Natural killer cell (primary cell): ENCODE measurements around the gene SLC43A3. TPM values are rescaled to one million over a fixed set of nuclear protein-coding genes. Genes with fewer than 3 reads are reported as not detected.

Source experiments
- ATAC-seq, 3 donors: fragments of 150-1000 bp in 2 of 3; fragments of 200-7000 bp in 1 of 3; cut with Tn5 transposase; 1 replicate in 1 of 3; 2 replicates in 2 of 3; pipeline ENCODE4 v1.10.0; 2021; ENCODE audit warnings: mild to moderate bottlenecking in 2 of 3, moderate library complexity in 2 of 3
- DNase-seq, 2 donors: peaks; one replicate each; pipeline versions ENCODE4 v3.0.0 to v3.0.0-alpha.2; 2013 to 2021; ENCODE audit warnings: mixed read lengths in 1 of 2
- H3K27ac ChIP-seq: one replicate; pipeline ENCODE4 v1.5.1; 2013; ENCODE audit warnings: mild to moderate bottlenecking, low read length
- H3K27me3 ChIP-seq: one replicate; pipeline ENCODE4 v1.6.1; 2013; ENCODE audit warnings: low read length; ENCODE audit not compliant: control insufficient read depth, insufficient read depth
- H3K36me3 ChIP-seq: one replicate; pipeline ENCODE4 v1.6.1; 2013; ENCODE audit warnings: low read length; ENCODE audit not compliant: control insufficient read depth, insufficient read depth
- H3K4me1 ChIP-seq: one replicate; pipeline ENCODE4 v1.6.1; 2013; ENCODE audit warnings: low read length; ENCODE audit not compliant: control insufficient read depth, insufficient read depth
- H3K4me3 ChIP-seq: one replicate; pipeline ENCODE4 v1.5.1; 2013; ENCODE audit warnings: low read length
- H3K9me3 ChIP-seq: one replicate; pipeline ENCODE4 v1.6.1; 2013; ENCODE audit warnings: low read length; ENCODE audit not compliant: control insufficient read depth, insufficient read depth
- H3K27ac Mint-ChIP-seq, 2 donors: one replicate each; pipeline ENCODE4 v1.8.0; 2022; ENCODE audit warnings: mild to moderate bottlenecking in 2 of 2, mixed read lengths in 2 of 2, moderate library complexity in 1 of 2
- H3K27me3 Mint-ChIP-seq, 2 donors: one replicate each; pipeline ENCODE4 v1.8.0; 2022; ENCODE audit warnings: low read depth in 2 of 2, mixed read lengths in 2 of 2
- H3K36me3 Mint-ChIP-seq: one replicate; pipeline ENCODE4 v1.8.0; 2022; ENCODE audit warnings: mixed read lengths
- H3K4me1 Mint-ChIP-seq, 2 donors: one replicate each; pipeline ENCODE4 v1.8.0; 2022; ENCODE audit warnings: mixed read lengths in 2 of 2
- H3K4me3 Mint-ChIP-seq: one replicate; pipeline ENCODE4 v1.8.0; 2022; ENCODE audit warnings: mild to moderate bottlenecking, moderate library complexity, mixed read lengths
- H3K9me3 Mint-ChIP-seq, 2 donors: one replicate each; pipeline ENCODE4 v1.8.0; 2022; ENCODE audit warnings: mixed read lengths in 2 of 2
- WGBS: methylation state at CpG from one replicate; pipeline ENCODE4 v1.1.7; 2013; ENCODE audit warnings: missing lambda C conversion rate; ENCODE audit not compliant: insufficient coverage; 5-methylcytosine and 5-hydroxymethylcytosine counted together
- intact Hi-C: fragments of 100-400 bp; cut with micrococcal nuclease; formaldehyde crosslinking; loops from one replicate; pipeline ENCODE4 v1.14.2; 2022
- total RNA-seq, 4 donors: library from RNA; stranded (reverse); fragments of 120-200 nt in 1 of 4; gene quantifications; one replicate each; pipeline versions ENCODE4 v1.2.3 to v1.2.4, GENCODE V29; 2013 to 2022
- TF ChIP-seq, protein P1 (sequence below): fragments of 200-600 bp; IDR thresholded peaks from one replicate; pipeline ENCODE4 v1.8.0; 2022; ENCODE audit warnings: antibody characterized with exemption

Gene SLC43A3
- total RNA-seq, 3 donors from 2014 or later (not counting 1 experiment from before 2014, with no cell fraction given) = 17.0 to 22.2 (median 20.7) TPM

- Histone ChIP-seq H3K4me3 (no peak overlapping the region), H3K9me3 (no peaks in the 10 kb centered on the region), H3K4me1 (no peaks in the 10 kb centered on the region), H3K27me3 (no peaks in the 10 kb centered on the region), H3K36me3 (no peaks in the 10 kb centered on the region), H3K27ac (no peak overlapping the region)
- TF ChIP-seq, protein P1, sequence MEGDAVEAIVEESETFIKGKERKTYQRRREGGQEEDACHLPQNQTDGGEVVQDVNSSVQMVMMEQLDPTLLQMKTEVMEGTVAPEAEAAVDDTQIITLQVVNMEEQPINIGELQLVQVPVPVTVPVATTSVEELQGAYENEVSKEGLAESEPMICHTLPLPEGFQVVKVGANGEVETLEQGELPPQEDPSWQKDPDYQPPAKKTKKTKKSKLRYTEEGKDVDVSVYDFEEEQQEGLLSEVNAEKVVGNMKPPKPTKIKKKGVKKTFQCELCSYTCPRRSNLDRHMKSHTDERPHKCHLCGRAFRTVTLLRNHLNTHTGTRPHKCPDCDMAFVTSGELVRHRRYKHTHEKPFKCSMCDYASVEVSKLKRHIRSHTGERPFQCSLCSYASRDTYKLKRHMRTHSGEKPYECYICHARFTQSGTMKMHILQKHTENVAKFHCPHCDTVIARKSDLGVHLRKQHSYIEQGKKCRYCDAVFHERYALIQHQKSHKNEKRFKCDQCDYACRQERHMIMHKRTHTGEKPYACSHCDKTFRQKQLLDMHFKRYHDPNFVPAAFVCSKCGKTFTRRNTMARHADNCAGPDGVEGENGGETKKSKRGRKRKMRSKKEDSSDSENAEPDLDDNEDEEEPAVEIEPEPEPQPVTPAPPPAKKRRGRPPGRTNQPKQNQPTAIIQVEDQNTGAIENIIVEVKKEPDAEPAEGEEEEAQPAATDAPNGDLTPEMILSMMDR = no peak
- WGBS = 63% methylated on average over 18 of the region's 19 CpGs
- ATAC-seq (no peak), DNase-seq (no peak)
- peaks cover 0 to 6% of the 10 kb centered on the region in 2 donors for H3K27me3 Mint-ChIP-seq
- no peak overlapping the region for H3K27ac Mint-ChIP-seq
- intact Hi-C loops = no loop called here
- H3K36me3 Mint-ChIP-seq = no peaks in the 10 kb centered on the region
- no peaks in the 10 kb centered on the region for H3K4me1 Mint-ChIP-seq
- H3K4me3 Mint-ChIP-seq = no peak overlapping the region
- H3K9me3 Mint-ChIP-seq = no peaks in the 10 kb centered on the region
Measured at GRCh38 chr11:57368106-57368844, 58.6 kb downstream of the SLC43A3 start.

DNA sequence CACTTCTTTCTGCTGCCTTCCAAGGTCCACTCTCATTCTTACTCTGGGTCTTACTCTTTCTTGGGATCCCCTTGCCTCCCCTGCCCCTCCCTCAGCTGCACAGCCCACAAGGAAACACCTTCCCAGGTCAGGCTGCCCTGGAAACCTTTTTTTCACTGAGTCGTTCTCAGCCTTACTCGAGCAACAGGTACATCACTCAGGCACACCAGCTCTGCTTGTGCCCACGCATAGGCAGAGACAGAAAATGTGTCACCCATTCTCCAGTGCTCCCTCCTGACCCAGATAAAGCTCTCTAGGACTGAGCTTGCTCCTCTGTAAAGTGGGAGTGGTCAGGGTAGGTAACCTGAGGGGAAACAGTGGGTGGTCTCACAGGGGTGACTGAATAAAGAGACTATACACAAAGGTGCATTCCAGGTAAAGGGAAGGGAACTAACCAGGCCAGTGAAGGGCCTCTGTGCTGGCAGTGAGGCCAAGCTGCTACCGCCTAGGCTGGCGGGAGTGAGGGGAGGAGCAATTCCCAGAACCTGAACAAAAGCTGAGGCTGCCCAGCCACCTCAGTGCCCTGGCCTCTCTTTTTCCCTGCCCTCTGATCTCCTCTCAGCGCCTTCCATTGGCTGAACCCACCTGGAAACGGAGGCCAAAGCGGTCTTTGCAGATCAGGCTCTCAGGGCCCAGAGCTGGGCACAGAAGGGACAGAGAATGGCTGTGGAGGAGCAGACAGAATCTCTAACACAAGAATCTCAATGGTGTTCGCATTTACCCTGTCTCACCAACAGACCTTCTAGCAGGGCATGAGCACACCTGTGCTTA, 61.9 kb downstream of the SLC43A3 start:
- WGBS = 88% methylated on average over 9 of the region's 9 CpGs
- DNase-seq = no peak
- intact Hi-C loops = no loop called here

DNA sequence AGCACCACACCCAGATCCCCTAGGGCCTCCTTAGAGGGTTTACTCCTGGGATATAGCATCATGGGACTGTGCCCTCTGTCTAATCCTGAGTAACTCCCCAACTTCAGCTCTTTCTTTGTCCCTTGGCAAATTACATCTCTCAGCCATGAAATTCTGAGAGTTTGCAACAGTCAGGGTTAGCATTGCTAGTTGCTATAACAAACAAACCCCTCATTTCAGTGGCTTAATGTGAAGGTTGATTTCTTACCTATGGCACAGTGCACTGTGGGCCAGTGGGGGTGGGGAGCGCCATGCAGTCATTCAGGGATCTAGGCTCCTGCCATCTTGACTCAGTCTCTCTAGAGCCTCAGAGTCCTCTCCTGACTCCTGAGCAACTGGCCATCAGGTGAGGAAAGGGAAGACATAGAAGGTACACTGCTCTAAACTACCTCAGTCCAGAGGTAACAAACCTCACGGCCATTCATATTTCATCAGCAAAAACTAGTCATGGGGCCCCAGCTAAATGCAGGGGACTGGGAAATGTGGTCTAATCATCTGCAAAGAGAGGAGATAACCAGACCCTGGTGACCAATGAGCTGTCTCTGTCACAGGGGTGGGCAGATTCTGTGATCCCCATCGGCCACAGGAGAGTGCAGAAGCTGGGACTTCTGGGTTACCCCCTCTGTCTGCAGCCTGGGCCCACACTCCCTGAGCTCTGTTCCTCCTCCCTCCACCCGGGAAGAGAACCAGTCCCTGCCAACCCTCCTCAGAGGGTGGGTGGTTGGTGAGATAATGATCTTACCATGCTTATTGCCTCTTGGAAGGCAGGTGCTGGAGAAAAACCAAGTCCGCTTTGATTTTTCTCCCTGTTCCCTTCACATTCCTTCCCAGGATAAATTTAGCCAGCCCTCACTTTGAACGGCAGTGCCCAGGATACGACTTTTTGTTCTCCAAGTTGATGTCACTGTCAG, 63.5 kb downstream of the SLC43A3 start:
- no peak overlapping the region for H3K27ac ChIP-seq
- no peaks in the 10 kb centered on the region for H3K27me3 ChIP-seq
- H3K9me3 ChIP-seq = no peaks in the 10 kb centered on the region
- WGBS = 80% methylated on average over 6 of the region's 7 CpGs
- no peaks in the 10 kb centered on the region for H3K4me1 ChIP-seq
- intact Hi-C loops = no loop called here
- H3K4me1 Mint-ChIP-seq = no peaks in the 10 kb centered on the region
- H3K36me3 Mint-ChIP-seq = no peaks in the 10 kb centered on the region
- H3K4me3 ChIP-seq = no peak overlapping the region
- H3K9me3 Mint-ChIP-seq = no peaks in the 10 kb centered on the region
- DNase-seq (no peak), ATAC-seq (no peak)
- TF ChIP-seq, protein P1 = no peak
- H3K27ac Mint-ChIP-seq = no peak overlapping the region
- no peaks in the 10 kb centered on the region for H3K36me3 ChIP-seq
- no peak overlapping the region for H3K4me3 Mint-ChIP-seq
- peaks cover 0 to 6% of the 10 kb centered on the region in 2 donors for H3K27me3 Mint-ChIP-seq

More for the DNA sequence above, 61.9 kb downstream of the SLC43A3 start:
- ATAC-seq = no peak
- Mint-ChIP-seq H3K36me3 (no peaks in the 10 kb centered on the region), H3K27me3 (peaks cover 0 to 6% of the 10 kb centered on the region in 2 donors), H3K27ac (no peak overlapping the region), H3K4me3 (no peak overlapping the region), H3K4me1 (no peaks in the 10 kb centered on the region), H3K9me3 (no peaks in the 10 kb centered on the region)
- TF ChIP-seq, protein P1 = no peak
- no peaks in the 10 kb centered on the region for H3K4me1 ChIP-seq
- no peak overlapping the region for H3K27ac ChIP-seq
- H3K36me3 ChIP-seq = no peaks in the 10 kb centered on the region
- no peaks in the 10 kb centered on the region for H3K9me3 ChIP-seq
- no peak overlapping the region for H3K4me3 ChIP-seq
- no peaks in the 10 kb centered on the region for H3K27me3 ChIP-seq
